Natural killer cell treated with Interleukin-12 subunit alpha and Interleukin-12 subunit beta and Interleukin-15 and Interleukin-18, amount 100 ng/mL, for 72 hours (primary cell): ENCODE measurements around the gene XKR7. TPM values are rescaled to one million over a fixed set of nuclear protein-coding genes. Genes with fewer than 3 reads are reported as not detected.
"Not testable (repeated sequence)": the region's sequence is repeated elsewhere in the genome, so short reads cannot be mapped to it uniquely, and the experiment has no call there.

Experiments used
- ATAC-seq, 2 donors: fragments of 150-1000 bp; cut with Tn5 transposase in 1 of 2; sonication (Bioruptor Pico), chemical (Tn5 transposase) in 1 of 2; 2 replicates each; pipeline ENCODE4 v1.10.0; 2021
- DNase-seq: peaks from one replicate; pipeline ENCODE4 v3.0.0; 2022; ENCODE audit warnings: low spot score
- H3K27ac Mint-ChIP-seq, 2 donors: 1 replicate in 1 of 2; 2 replicates in 1 of 2; pipeline ENCODE4 v1.8.0; 2022; ENCODE audit warnings: mixed read lengths in 2 of 2, mild to moderate bottlenecking in 1 of 2, moderate library complexity in 1 of 2
- H3K27me3 Mint-ChIP-seq, 2 donors: 1 replicate in 1 of 2; 2 replicates in 1 of 2; pipeline ENCODE4 v1.8.0; 2022; ENCODE audit warnings: mixed read lengths in 2 of 2
- H3K36me3 Mint-ChIP-seq: one replicate; pipeline ENCODE4 v1.8.0; 2022; ENCODE audit warnings: mixed read lengths
- H3K4me1 Mint-ChIP-seq, 2 donors: 1 replicate in 1 of 2; 2 replicates in 1 of 2; pipeline ENCODE4 v1.8.0; 2022; ENCODE audit warnings: low read depth in 2 of 2, mixed read lengths in 2 of 2, mild to moderate bottlenecking in 1 of 2
- H3K4me3 Mint-ChIP-seq: one replicate; pipeline ENCODE4 v1.8.0; 2022; ENCODE audit warnings: mixed read lengths
- H3K9me3 Mint-ChIP-seq: 2 replicates; pipeline ENCODE4 v1.8.0; 2022; ENCODE audit warnings: mixed read lengths
- total RNA-seq, 2 donors: library from RNA; stranded (reverse); gene quantifications; one replicate each; pipeline ENCODE4 v1.2.3, GENCODE V29; 2022

The XKR7 gene
- total RNA-seq, 2 donors from 2014 or later: 0.05 TPM; not detected in 1

GRCh38 chr20:32019156-32019510 is 51.2 kb downstream of the XKR7 start:
- Mint-ChIP-seq H3K27ac (peak overlapping the region in 1 of 2 donors; percentile 47), H3K4me3 (peak overlapping the region; percentile 95), H3K4me1 (peaks cover 15 to 18% of the 10 kb centered on the region in 2 donors), H3K36me3 (peaks cover 5% of the 10 kb centered on the region), H3K9me3 (no peaks in the 10 kb centered on the region), H3K27me3 (peaks cover 46 to 66% of the 10 kb centered on the region in 2 donors)
- DNase-seq (no peak), ATAC-seq (no peak)

- no peak for DNase-seq
- H3K9me3 Mint-ChIP-seq: no peaks in the 10 kb centered on the region
- peaks cover 15 to 18% of the 10 kb centered on the region in 2 donors for H3K4me1 Mint-ChIP-seq
- H3K27me3 Mint-ChIP-seq: peaks cover 47 to 68% of the 10 kb centered on the region in 2 donors
- peak overlapping the region in 1 of 2 donors; percentile 47 for H3K27ac Mint-ChIP-seq
- ATAC-seq: no peak
- H3K4me3 Mint-ChIP-seq: peak overlapping the region; percentile 95
- peaks cover 5% of the 10 kb centered on the region for H3K36me3 Mint-ChIP-seq
Observed at GRCh38 chr20:32019563-32020463, 51.9 kb downstream of the XKR7 start.

GRCh38 chr20:32021091-32021490 is 53.1 kb downstream of the XKR7 start:
- H3K4me3 Mint-ChIP-seq: peak overlapping the region; percentile 32
- DNase-seq: no peak
- no peaks in the 10 kb centered on the region for H3K9me3 Mint-ChIP-seq
- peaks cover 5% of the 10 kb centered on the region for H3K36me3 Mint-ChIP-seq
- no peak for ATAC-seq
- peaks cover 47 to 66% of the 10 kb centered on the region in 2 donors for H3K27me3 Mint-ChIP-seq
- peaks cover 15 to 18% of the 10 kb centered on the region in 2 donors for H3K4me1 Mint-ChIP-seq
- H3K27ac Mint-ChIP-seq: no peak overlapping the region

- DNase-seq (no peak), ATAC-seq (no peak)
- Mint-ChIP-seq H3K9me3 (no peaks in the 10 kb centered on the region), H3K27me3 (peaks cover 44 to 46% of the 10 kb centered on the region in 2 donors), H3K4me1 (peaks cover 9 to 11% of the 10 kb centered on the region in 2 donors), H3K4me3 (no peak overlapping the region), H3K27ac (no peak overlapping the region), H3K36me3 (peaks cover 5% of the 10 kb centered on the region)
Observed at GRCh38 chr20:32024683-32025295, 56.8 kb downstream of the XKR7 start.

- Mint-ChIP-seq H3K4me3 (no peak overlapping the region), H3K27ac (no peak overlapping the region)
- no peak for ATAC-seq
Observed at GRCh38 chr20:32027643-32028042, 59.7 kb downstream of the XKR7 start.

GRCh38 chr20:32028647-32029372 is 60.9 kb downstream of the XKR7 start:
- DNase-seq: no peak
- no peaks in the 10 kb centered on the region for H3K4me1 Mint-ChIP-seq
- no peaks in the 10 kb centered on the region for H3K36me3 Mint-ChIP-seq
- no peak overlapping the region for H3K4me3 Mint-ChIP-seq
- no peak for ATAC-seq
- peaks cover 24 to 28% of the 10 kb centered on the region in 2 donors for H3K27me3 Mint-ChIP-seq
- no peak overlapping the region for H3K27ac Mint-ChIP-seq
- no peaks in the 10 kb centered on the region for H3K9me3 Mint-ChIP-seq

More at GRCh38 chr20:32027643-32028042, 59.7 kb downstream of the XKR7 start:
- Mint-ChIP-seq H3K27me3 (peaks cover 26 to 27% of the 10 kb centered on the region in 2 donors), H3K9me3 (no peaks in the 10 kb centered on the region), H3K4me1 (no peaks in the 10 kb centered on the region), H3K36me3 (no peaks in the 10 kb centered on the region)
- DNase-seq: no peak

- peaks cover 23 to 28% of the 10 kb centered on the region in 2 donors for H3K27me3 Mint-ChIP-seq
- no peak for ATAC-seq
- no peak for DNase-seq
- H3K9me3 Mint-ChIP-seq: no peaks in the 10 kb centered on the region
- no peaks in the 10 kb centered on the region for H3K4me1 Mint-ChIP-seq
- H3K36me3 Mint-ChIP-seq: no peaks in the 10 kb centered on the region
- no peak overlapping the region for H3K27ac Mint-ChIP-seq
- no peak overlapping the region for H3K4me3 Mint-ChIP-seq
Observed at GRCh38 chr20:32029561-32029960, 61.6 kb downstream of the XKR7 start.

GRCh38 chr20:32031007-32031958 is 63.3 kb downstream of the XKR7 start:
- ATAC-seq: peak; percentile 56 to 79
- Mint-ChIP-seq H3K4me1 (peaks cover 0 to 3% of the 10 kb centered on the region in 2 donors), H3K36me3 (no peaks in the 10 kb centered on the region)

GRCh38 chr20:32033316-32033715 is 65.4 kb downstream of the XKR7 start:
- no peak for ATAC-seq
- DNase-seq: no peak
- no peaks in the 10 kb centered on the region for H3K36me3 Mint-ChIP-seq
- no peak overlapping the region for H3K4me3 Mint-ChIP-seq
- peaks cover 0 to 3% of the 10 kb centered on the region in 2 donors for H3K4me1 Mint-ChIP-seq
- H3K9me3 Mint-ChIP-seq: no peaks in the 10 kb centered on the region
- peaks cover 27 to 43% of the 10 kb centered on the region in 2 donors for H3K27me3 Mint-ChIP-seq
- H3K27ac Mint-ChIP-seq: no peak overlapping the region

More at GRCh38 chr20:32031007-32031958, 63.3 kb downstream of the XKR7 start:
- Mint-ChIP-seq H3K4me3 (no peak overlapping the region), H3K27me3 (peaks cover 26 to 33% of the 10 kb centered on the region in 2 donors), H3K27ac (no peak overlapping the region), H3K9me3 (no peaks in the 10 kb centered on the region)
- DNase-seq: no peak

GRCh38 chr20:32033721-32034120 is 65.8 kb downstream of the XKR7 start:
- peaks cover 27 to 43% of the 10 kb centered on the region in 2 donors for H3K27me3 Mint-ChIP-seq
- DNase-seq, H3K4me3 Mint-ChIP-seq, H3K36me3 Mint-ChIP-seq, H3K9me3 Mint-ChIP-seq, H3K4me1 Mint-ChIP-seq, H3K27ac Mint-ChIP-seq, ATAC-seq: not testable (repeated sequence)

- no peak overlapping the region for H3K4me3 Mint-ChIP-seq
- H3K9me3 Mint-ChIP-seq: no peaks in the 10 kb centered on the region
- peaks cover 25 to 48% of the 10 kb centered on the region in 2 donors for H3K27me3 Mint-ChIP-seq
- H3K4me1 Mint-ChIP-seq: peaks cover 0 to 3% of the 10 kb centered on the region in 2 donors
- no peak for DNase-seq
- no peak for ATAC-seq
- H3K36me3 Mint-ChIP-seq: no peaks in the 10 kb centered on the region
- H3K27ac Mint-ChIP-seq: no peak overlapping the region
Observed at GRCh38 chr20:32034581-32035425, 66.9 kb downstream of the XKR7 start.

GRCh38 chr20:32035426-32035779 is 67.5 kb downstream of the XKR7 start:
- Mint-ChIP-seq H3K36me3 (no peaks in the 10 kb centered on the region), H3K27ac (no peak overlapping the region), H3K4me1 (peaks cover 0 to 3% of the 10 kb centered on the region in 2 donors), H3K4me3 (no peak overlapping the region), H3K27me3 (peaks cover 25 to 48% of the 10 kb centered on the region in 2 donors), H3K9me3 (no peaks in the 10 kb centered on the region)
- DNase-seq (no peak), ATAC-seq (no peak)
